Measurements from ENCODE around the gene DPRX. TPM values are rescaled to one million over a fixed set of nuclear protein-coding genes. Genes with fewer than 3 reads are reported as not detected.

DPRX gene
- total and polyA plus RNA-seq, 2 donors (not counting 3 experiments of a cell fraction or from before 2014, with no cell fraction given): not detected

- intact Hi-C loops (cut with micrococcal nuclease): no loop called here
- BruUV-seq (replicated peaks): no TSS peak
Observed at GRCh38 chr19:53598361-53598760, 33.4 kb upstream of the DPRX start.

More at GRCh38 chr19:53598361-53598760, 33.4 kb upstream of the DPRX start:
- Histone ChIP-seq H3K79me2 (ENCODE audit: control insufficient read depth, insufficient read depth, low read length) (no peaks in the 10 kb centered on the region), H3K4me3 (replicated peaks in 1 of 3; ENCODE audit: insufficient read depth in 1 of 3, low read depth in 1 of 3, low read length in 3 of 3) (no peak overlapping the region), H4K20me1 (replicated peaks; ENCODE audit: control insufficient read depth, extremely low read depth, insufficient read depth, low read length) (no peaks in the 10 kb centered on the region), H3K4me2 (ENCODE audit: insufficient read depth, low read length) (no peak overlapping the region), H3K9ac (replicated peaks; ENCODE audit: extremely low read depth, insufficient read depth, low read length) (no peak overlapping the region), H2AFZ (ENCODE audit: low read depth, low read length) (no peak overlapping the region), H3K9me3 (replicated peaks; ENCODE audit: control insufficient read depth, insufficient read depth, low read length) (no peaks in the 10 kb centered on the region), H3K27me3 (ENCODE audit: control insufficient read depth in 2 of 2, insufficient read depth in 2 of 2, low read length in 2 of 2) (no peaks in the 10 kb centered on the region), H3K9me1 (replicated peaks; ENCODE audit: control insufficient read depth, extremely low read depth, insufficient read depth, low read length) (no peaks in the 10 kb centered on the region), H3K27ac (ENCODE audit: insufficient read depth, low read depth, low read length) (no peak overlapping the region), H3K36me3 (ENCODE audit: control insufficient read depth in 2 of 2, extremely low read depth in 1 of 2, insufficient read depth in 2 of 2, low read length in 2 of 2) (no peaks in the 10 kb centered on the region), H3K4me1 (ENCODE audit: control insufficient read depth, extremely low read depth, insufficient read depth, low read length) (no peaks in the 10 kb centered on the region)
- POLR2A ChIA-PET: no interaction called here
- TF ChIP-seq EZH2 (IDR thresholded peaks at IDR 0.05; ENCODE audit: borderline replicate concordance, low read depth, low read length, severe bottlenecking) (no peak), POLR2A (IDR thresholded peaks at IDR 0.05; ENCODE audit: low read depth, low read length) (no peak), CTCF (IDR thresholded peaks at IDR 0.05; ENCODE audit: extremely low read depth in 1 of 2, insufficient read depth in 1 of 2, low read depth in 1 of 2, low read length in 2 of 2) (no peak), POLR2AphosphoS5 (IDR thresholded peaks at IDR 0.05; ENCODE audit: insufficient read depth, low read depth, low read length) (no peak), GATA2 (IDR thresholded peaks at IDR 0.05; ENCODE audit: insufficient read depth, insufficient read length, low read depth, low read length) (no peak), FOS (IDR thresholded peaks at IDR 0.05; ENCODE audit: borderline replicate concordance, insufficient read depth, low read length) (no peak), JUN (IDR thresholded peaks at IDR 0.05; ENCODE audit: borderline replicate concordance, insufficient read depth, insufficient read length, low read depth) (no peak), MYC (IDR thresholded peaks at IDR 0.05; ENCODE audit: low read depth, low read length) (no peak), MAX (IDR thresholded peaks at IDR 0.05; ENCODE audit: insufficient read depth, insufficient read length) (no peak)
- CTCF ChIA-PET: no interaction called here
- no peak for DNase-seq (ENCODE audit: low read depth, low spot score)
- dilution Hi-C loops (cut with MboI; ENCODE audit: extremely low pct_ligation_motif_present, low sequenced_read_pairs): no loop called here
- FAIRE-seq: no peak

Measured in endothelial cell of umbilical vein (primary cell).